ENCODE results near the gene KCNMB2.

The KCNMB2 gene

GRCh38 chr3:178536211-178537079 is at the start of gene KCNMB2:
KCNMB2 (plus strand) TSS chr3:178536436.
- ATAC-seq (no peak), DNase-seq (no peak)
- Mint-ChIP-seq H3K9me3 (peaks cover 0 to 2% of the 10 kb centered on the region in 2 donors), H3K27me3 (peaks cover 39% of the 10 kb centered on the region), H3K4me3 (no peak within 1 kb of the TSS), H3K4me1 (peaks cover 9% of the 10 kb centered on the region), H3K27ac (no peak within 1 kb of the TSS)

- Mint-ChIP-seq H3K4me3 (no peak overlapping the region), H3K4me1 (no peaks in the 10 kb centered on the region), H3K27ac (no peak overlapping the region), H3K9me3 (no peaks in the 10 kb centered on the region), H3K27me3 (no peaks in the 10 kb centered on the region)
- DNase-seq (no peak), ATAC-seq (no peak)
Measured at GRCh38 chr3:178486903-178487302, 49.3 kb upstream of the KCNMB2 start.

GRCh38 chr3:178487752-178488151 is 48.5 kb upstream of the KCNMB2 start:
- Mint-ChIP-seq H3K4me3 (no peak overlapping the region), H3K27me3 (no peaks in the 10 kb centered on the region), H3K4me1 (no peaks in the 10 kb centered on the region), H3K27ac (no peak overlapping the region), H3K9me3 (no peaks in the 10 kb centered on the region)
- no peak for DNase-seq
- no peak for ATAC-seq

GRCh38 chr3:178491751-178492150 is 44.5 kb upstream of the KCNMB2 start:
- DNase-seq (no peak), ATAC-seq (no peak)
- H3K9me3 Mint-ChIP-seq = peaks cover 0 to 4% of the 10 kb centered on the region in 2 donors
- H3K4me1 Mint-ChIP-seq = no peaks in the 10 kb centered on the region
- H3K27ac Mint-ChIP-seq = no peak overlapping the region
- H3K4me3 Mint-ChIP-seq = no peak overlapping the region
- H3K27me3 Mint-ChIP-seq = no peaks in the 10 kb centered on the region

GRCh38 chr3:178492491-178492890 is 43.7 kb upstream of the KCNMB2 start:
- H3K9me3 Mint-ChIP-seq = peaks cover 0 to 4% of the 10 kb centered on the region in 2 donors
- H3K4me1 Mint-ChIP-seq = no peaks in the 10 kb centered on the region
- DNase-seq = no peak
- no peak overlapping the region for H3K27ac Mint-ChIP-seq
- no peak overlapping the region for H3K4me3 Mint-ChIP-seq
- H3K27me3 Mint-ChIP-seq = no peaks in the 10 kb centered on the region
- ATAC-seq = no peak

GRCh38 chr3:178494386-178494785 is 41.9 kb upstream of the KCNMB2 start:
- Mint-ChIP-seq H3K9me3 (peaks cover 0 to 4% of the 10 kb centered on the region in 2 donors), H3K4me1 (no peaks in the 10 kb centered on the region), H3K4me3 (no peak overlapping the region), H3K27ac (no peak overlapping the region), H3K27me3 (no peaks in the 10 kb centered on the region)
- no peak for ATAC-seq
- DNase-seq = no peak

GRCh38 chr3:178496911-178497310 is 39.3 kb upstream of the KCNMB2 start:
- H3K27me3 Mint-ChIP-seq = no peaks in the 10 kb centered on the region
- no peak overlapping the region for H3K27ac Mint-ChIP-seq
- no peak for DNase-seq
- no peaks in the 10 kb centered on the region for H3K4me1 Mint-ChIP-seq
- ATAC-seq = no peak
- H3K9me3 Mint-ChIP-seq = peaks cover 0 to 4% of the 10 kb centered on the region in 2 donors
- no peak overlapping the region for H3K4me3 Mint-ChIP-seq

- peaks cover 0 to 4% of the 10 kb centered on the region in 2 donors for H3K9me3 Mint-ChIP-seq
- no peaks in the 10 kb centered on the region for H3K27me3 Mint-ChIP-seq
Measured at GRCh38 chr3:178498871-178499270, 37.4 kb upstream of the KCNMB2 start.

GRCh38 chr3:178500631-178501030 is 35.6 kb upstream of the KCNMB2 start:
- H3K9me3 Mint-ChIP-seq = peaks cover 0 to 2% of the 10 kb centered on the region in 2 donors
- H3K4me1 Mint-ChIP-seq = no peaks in the 10 kb centered on the region
- DNase-seq (no peak), ATAC-seq (no peak)
- no peaks in the 10 kb centered on the region for H3K27me3 Mint-ChIP-seq
- no peak overlapping the region for H3K4me3 Mint-ChIP-seq
- H3K27ac Mint-ChIP-seq = no peak overlapping the region

More at GRCh38 chr3:178498871-178499270, 37.4 kb upstream of the KCNMB2 start:
- DNase-seq (no peak), ATAC-seq (no peak)
- Mint-ChIP-seq H3K4me3 (no peak overlapping the region), H3K4me1 (no peaks in the 10 kb centered on the region), H3K27ac (no peak overlapping the region)

GRCh38 chr3:178504128-178504527 is 32.1 kb upstream of the KCNMB2 start:
- no peaks in the 10 kb centered on the region for H3K4me1 Mint-ChIP-seq
- H3K27ac Mint-ChIP-seq = no peak overlapping the region
- DNase-seq (no peak), ATAC-seq (no peak)
- H3K4me3 Mint-ChIP-seq = no peak overlapping the region
- no peaks in the 10 kb centered on the region for H3K9me3 Mint-ChIP-seq
- no peaks in the 10 kb centered on the region for H3K27me3 Mint-ChIP-seq

GRCh38 chr3:178505832-178506231 is 30.4 kb upstream of the KCNMB2 start:
- Mint-ChIP-seq H3K4me1 (no peaks in the 10 kb centered on the region), H3K27ac (no peak overlapping the region), H3K27me3 (no peaks in the 10 kb centered on the region), H3K9me3 (no peaks in the 10 kb centered on the region), H3K4me3 (no peak overlapping the region)
- DNase-seq (no peak), ATAC-seq (no peak)

- no peak overlapping the region for H3K4me3 Mint-ChIP-seq
- no peak for DNase-seq
- ATAC-seq = no peak
- no peaks in the 10 kb centered on the region for H3K9me3 Mint-ChIP-seq
- H3K27me3 Mint-ChIP-seq = no peaks in the 10 kb centered on the region
- no peaks in the 10 kb centered on the region for H3K4me1 Mint-ChIP-seq
- no peak overlapping the region for H3K27ac Mint-ChIP-seq
Measured at GRCh38 chr3:178507507-178508442, 28.5 kb upstream of the KCNMB2 start.

- no peak overlapping the region for H3K27ac Mint-ChIP-seq
- H3K4me3 Mint-ChIP-seq = no peak overlapping the region
- H3K9me3 Mint-ChIP-seq = no peaks in the 10 kb centered on the region
- no peaks in the 10 kb centered on the region for H3K4me1 Mint-ChIP-seq
- ATAC-seq = no peak
- DNase-seq = no peak
- no peaks in the 10 kb centered on the region for H3K27me3 Mint-ChIP-seq
Measured at GRCh38 chr3:178508443-178508825, 27.8 kb upstream of the KCNMB2 start.

GRCh38 chr3:178510496-178510895 is 25.7 kb upstream of the KCNMB2 start:
- Mint-ChIP-seq H3K27ac (no peak overlapping the region), H3K4me1 (no peaks in the 10 kb centered on the region), H3K9me3 (no peaks in the 10 kb centered on the region), H3K27me3 (no peaks in the 10 kb centered on the region), H3K4me3 (no peak overlapping the region)
- DNase-seq = no peak
- no peak for ATAC-seq

GRCh38 chr3:178512647-178513046 is 23.6 kb upstream of the KCNMB2 start:
- ATAC-seq = no peak
- H3K4me1 Mint-ChIP-seq = no peaks in the 10 kb centered on the region
- no peaks in the 10 kb centered on the region for H3K27me3 Mint-ChIP-seq
- H3K4me3 Mint-ChIP-seq = no peak overlapping the region
- no peaks in the 10 kb centered on the region for H3K9me3 Mint-ChIP-seq
- DNase-seq = no peak
- no peak overlapping the region for H3K27ac Mint-ChIP-seq
